ENCODE results near the gene FXYD2. TPM values are rescaled to one million over a fixed set of nuclear protein-coding genes. Genes with fewer than 3 reads are reported as not detected.

FXYD2 gene
- total and polyA plus RNA-seq, 2 of the 13 experiments (the other 11 are each of a cell fraction or from before 2014, with no cell fraction given) = 45.9 to 106 TPM

DNA sequence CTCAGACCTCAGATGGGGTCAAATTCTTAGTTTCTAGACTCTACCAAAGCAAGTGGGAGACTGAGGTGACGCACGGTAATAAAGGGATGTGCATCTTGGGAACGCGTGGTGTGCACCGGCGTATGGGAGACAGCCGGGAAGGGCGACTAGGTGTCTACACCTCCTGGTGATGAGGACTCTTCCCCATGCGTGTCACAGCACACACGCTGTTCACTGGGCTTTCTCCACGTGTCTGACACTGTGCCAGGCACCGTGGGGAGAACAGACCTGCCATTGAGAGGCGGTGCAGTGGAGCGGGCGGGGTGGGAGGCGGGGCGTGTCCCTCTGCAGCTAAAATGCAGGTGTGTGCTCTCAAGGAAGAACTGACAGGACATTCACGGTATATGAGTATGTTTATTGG is 46.6 kb upstream of the FXYD2 start:
- BruUV-seq (replicated peaks) = no TSS peak
- no peak for FAIRE-seq
- H3K27ac ChIP-seq (ENCODE audit: extremely low read length, insufficient read depth, low read length) = no peak overlapping the region
- no peak overlapping the region for H3K4me2 ChIP-seq (ENCODE audit: low read depth, low read length)
- 33% methylated on average over 18 of the region's 18 CpGs for WGBS (ENCODE audit: low lambda C conversion rate)
- intact Hi-C loops (cut with micrococcal nuclease; ENCODE audit: unreplicated experiment) = no loop called here
- no peaks in the 10 kb centered on the region for H3K36me3 ChIP-seq (replicated peaks in 1 of 2; ENCODE audit: control insufficient read depth in 1 of 2, insufficient read depth in 2 of 2, low read length in 2 of 2)
- ChIA-PET CTCF (ENCODE audit: low intra/inter-chr PET ratio, low total read pairs) (no interaction called here), POLR2A (no interaction called here)
- no peak overlapping the region for H3K9ac ChIP-seq (ENCODE audit: insufficient read depth, low read depth, low read length)
- ATAC-seq = no peak
- peaks cover 9 to 94% of the 10 kb centered on the region in 2 experiments; a peak in 4 of 5 replicates for H3K27me3 ChIP-seq (ENCODE audit: control insufficient read depth in 1 of 2, insufficient read depth in 2 of 2, low read length in 2 of 2)
- no peak overlapping the region for H2AFZ ChIP-seq (ENCODE audit: low read length)
- H3K79me2 ChIP-seq (ENCODE audit: insufficient read depth, low read length) = no peaks in the 10 kb centered on the region
- TF ChIP-seq ZSCAN31 (CRISPR knock-in tag; IDR thresholded peaks at IDR 0.05; ENCODE audit: low read depth) = no peak
- TF ChIP-seq ZNF432 (CRISPR knock-in tag; IDR thresholded peaks at IDR 0.05; ENCODE audit: borderline replicate concordance) = no peak
- TF ChIP-seq ZNF224 (CRISPR knock-in tag; IDR thresholded peaks at IDR 0.05) = no peak
- no peak for TF ChIP-seq SMAD1 (CRISPR knock-in tag; IDR thresholded peaks at IDR 0.05; ENCODE audit: borderline replicate concordance, low read depth)
- no peak for TF ChIP-seq CAMTA2 (CRISPR knock-in tag; IDR thresholded peaks at IDR 0.05; ENCODE audit: borderline replicate concordance)
- TF ChIP-seq CC2D1A (CRISPR knock-in tag; IDR thresholded peaks at IDR 0.05) = no peak
- TF ChIP-seq, protein P1, sequence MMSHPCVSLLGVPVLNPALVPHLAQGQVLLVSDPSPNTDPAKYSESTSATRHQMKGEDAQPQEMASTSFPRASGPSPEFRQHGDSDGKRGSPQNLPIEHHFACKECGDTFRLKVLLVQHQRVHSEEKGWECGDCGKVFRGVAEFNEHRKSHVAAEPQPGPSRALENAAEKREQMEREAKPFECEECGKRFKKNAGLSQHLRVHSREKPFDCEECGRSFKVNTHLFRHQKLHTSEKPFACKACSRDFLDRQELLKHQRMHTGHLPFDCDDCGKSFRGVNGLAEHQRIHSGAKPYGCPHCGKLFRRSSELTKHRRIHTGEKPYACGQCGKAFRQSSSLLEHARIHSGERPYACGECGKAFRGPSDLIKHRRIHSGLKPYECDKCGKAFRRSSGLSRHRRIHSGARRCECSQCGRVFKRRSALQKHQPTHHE (CRISPR knock-in tag; IDR thresholded peaks at IDR 0.05; ENCODE audit: borderline replicate concordance) = no peak
- TF ChIP-seq TCF7L2 (IDR thresholded peaks at IDR 0.05; ENCODE audit: low read depth, low read length) = no peak
- TF ChIP-seq ZSCAN29 (CRISPR knock-in tag; conservative IDR thresholded peaks at IDR 0.05) = no peak
- TF ChIP-seq SIX4 (CRISPR knock-in tag; IDR thresholded peaks at IDR 0.05) = no peak
- TF ChIP-seq SP140L (CRISPR knock-in tag; IDR thresholded peaks at IDR 0.05; ENCODE audit: borderline replicate concordance) = no peak
- no peak for TF ChIP-seq TBX3 (IDR thresholded peaks at IDR 0.05; ENCODE audit: borderline replicate concordance)
- no peak for TF ChIP-seq FLYWCH1 (CRISPR knock-in tag; IDR thresholded peaks at IDR 0.05)
- no peak for TF ChIP-seq ZNF543 (CRISPR knock-in tag; IDR thresholded peaks at IDR 0.05)
- no peak for TF ChIP-seq NR3C1 (CRISPR knock-in tag; IDR thresholded peaks at IDR 0.05)
- TF ChIP-seq GFI1 (CRISPR knock-in tag; IDR thresholded peaks at IDR 0.05; ENCODE audit: borderline replicate concordance) = no peak
- TF ChIP-seq, protein P2, sequence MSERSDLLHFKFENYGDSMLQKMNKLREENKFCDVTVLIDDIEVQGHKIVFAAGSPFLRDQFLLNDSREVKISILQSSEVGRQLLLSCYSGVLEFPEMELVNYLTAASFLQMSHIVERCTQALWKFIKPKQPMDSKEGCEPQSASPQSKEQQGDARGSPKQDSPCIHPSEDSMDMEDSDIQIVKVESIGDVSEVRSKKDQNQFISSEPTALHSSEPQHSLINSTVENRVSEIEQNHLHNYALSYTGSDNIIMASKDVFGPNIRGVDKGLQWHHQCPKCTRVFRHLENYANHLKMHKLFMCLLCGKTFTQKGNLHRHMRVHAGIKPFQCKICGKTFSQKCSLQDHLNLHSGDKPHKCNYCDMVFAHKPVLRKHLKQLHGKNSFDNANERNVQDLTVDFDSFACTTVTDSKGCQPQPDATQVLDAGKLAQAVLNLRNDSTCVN (CRISPR knock-in tag; IDR thresholded peaks at IDR 0.05; ENCODE audit: borderline replicate concordance) = no peak
- DNase-seq (ENCODE audit: low spot score) = no peak
- no peak overlapping the region for H3K4me3 ChIP-seq (replicated peaks in 1 of 3; ENCODE audit: insufficient read depth in 1 of 3, low read depth in 2 of 3, low read length in 3 of 3)
- no peaks in the 10 kb centered on the region for H4K20me1 ChIP-seq (ENCODE audit: insufficient read depth, low read length)
- H3K9me3 ChIP-seq (ENCODE audit: low read length) = no peaks in the 10 kb centered on the region
- H3K4me1 ChIP-seq (ENCODE audit: insufficient read depth, low read length) = no peaks in the 10 kb centered on the region
- in situ Hi-C loops (cut with HindIII; ENCODE audit: extremely low pct_ligation_motif_present, low pct_unique_long_range_greater_than_20kb) = no loop called here

Measured in HepG2 (cell line).